ENCODE results near the gene PRRT1.

Gene PRRT1

DNA sequence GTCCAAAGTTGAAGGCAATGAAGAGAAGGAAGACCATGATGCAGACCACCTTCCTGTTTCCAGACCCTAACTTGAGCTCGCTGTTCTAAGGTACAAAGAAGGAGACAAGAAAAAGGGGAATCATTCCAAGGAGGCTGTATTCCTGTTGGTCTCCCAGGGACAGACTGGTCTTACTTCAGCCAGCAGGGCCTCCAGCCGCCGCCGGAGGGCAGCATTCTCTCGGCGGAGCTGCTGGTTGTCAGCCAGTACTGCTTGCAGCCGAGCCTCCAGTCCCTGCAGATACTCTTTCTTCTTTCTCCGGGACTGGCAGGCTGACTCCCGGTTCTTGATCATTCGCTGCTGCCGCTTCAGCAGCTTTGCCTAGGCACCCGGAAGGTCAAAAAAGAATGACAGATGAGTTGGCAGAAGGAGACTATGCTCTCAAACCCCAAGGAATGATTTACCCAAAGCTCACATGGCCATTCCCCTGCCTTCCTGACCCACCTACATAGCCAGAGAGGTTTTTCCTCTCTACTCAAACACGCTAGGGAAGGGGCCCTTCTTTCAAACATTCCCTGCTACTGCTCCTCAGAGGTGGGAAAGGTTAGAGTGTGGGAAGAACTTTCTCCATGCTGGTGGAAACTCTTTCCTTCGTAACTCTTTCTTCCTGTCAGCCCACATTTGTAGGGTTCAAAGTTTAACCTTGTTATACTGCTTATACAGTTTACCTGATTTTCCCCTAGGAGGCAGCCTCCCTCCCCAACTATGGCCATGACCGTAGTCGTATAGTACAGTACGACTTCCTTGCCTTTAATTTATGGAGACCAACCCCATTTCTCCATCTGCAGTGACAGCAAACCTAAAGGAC, 32.7 kb downstream of the PRRT1 start:
- TF ChIP-seq TAF1 (IDR thresholded peaks at IDR 0.05; ENCODE audit: borderline replicate concordance, insufficient read depth, low read length) (no peak), SIN3A (IDR thresholded peaks at IDR 0.05; ENCODE audit: borderline replicate concordance, insufficient read depth, low read length) (no peak), FOXP2 (optimal IDR thresholded peaks at IDR 0.05; ENCODE audit: borderline replicate concordance, extremely low read depth, extremely low read length, insufficient read depth) (no peak), POLR2AphosphoS5 (IDR thresholded peaks at IDR 0.05; ENCODE audit: low read depth, low read length) (no peak)
- TF ChIP-seq, protein P1, sequence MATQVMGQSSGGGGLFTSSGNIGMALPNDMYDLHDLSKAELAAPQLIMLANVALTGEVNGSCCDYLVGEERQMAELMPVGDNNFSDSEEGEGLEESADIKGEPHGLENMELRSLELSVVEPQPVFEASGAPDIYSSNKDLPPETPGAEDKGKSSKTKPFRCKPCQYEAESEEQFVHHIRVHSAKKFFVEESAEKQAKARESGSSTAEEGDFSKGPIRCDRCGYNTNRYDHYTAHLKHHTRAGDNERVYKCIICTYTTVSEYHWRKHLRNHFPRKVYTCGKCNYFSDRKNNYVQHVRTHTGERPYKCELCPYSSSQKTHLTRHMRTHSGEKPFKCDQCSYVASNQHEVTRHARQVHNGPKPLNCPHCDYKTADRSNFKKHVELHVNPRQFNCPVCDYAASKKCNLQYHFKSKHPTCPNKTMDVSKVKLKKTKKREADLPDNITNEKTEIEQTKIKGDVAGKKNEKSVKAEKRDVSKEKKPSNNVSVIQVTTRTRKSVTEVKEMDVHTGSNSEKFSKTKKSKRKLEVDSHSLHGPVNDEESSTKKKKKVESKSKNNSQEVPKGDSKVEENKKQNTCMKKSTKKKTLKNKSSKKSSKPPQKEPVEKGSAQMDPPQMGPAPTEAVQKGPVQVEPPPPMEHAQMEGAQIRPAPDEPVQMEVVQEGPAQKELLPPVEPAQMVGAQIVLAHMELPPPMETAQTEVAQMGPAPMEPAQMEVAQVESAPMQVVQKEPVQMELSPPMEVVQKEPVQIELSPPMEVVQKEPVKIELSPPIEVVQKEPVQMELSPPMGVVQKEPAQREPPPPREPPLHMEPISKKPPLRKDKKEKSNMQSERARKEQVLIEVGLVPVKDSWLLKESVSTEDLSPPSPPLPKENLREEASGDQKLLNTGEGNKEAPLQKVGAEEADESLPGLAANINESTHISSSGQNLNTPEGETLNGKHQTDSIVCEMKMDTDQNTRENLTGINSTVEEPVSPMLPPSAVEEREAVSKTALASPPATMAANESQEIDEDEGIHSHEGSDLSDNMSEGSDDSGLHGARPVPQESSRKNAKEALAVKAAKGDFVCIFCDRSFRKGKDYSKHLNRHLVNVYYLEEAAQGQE (IDR thresholded peaks at IDR 0.05; ENCODE audit: insufficient read depth in 1 of 2, low read depth in 2 of 2, low read length in 2 of 2) = no peak

DNA sequence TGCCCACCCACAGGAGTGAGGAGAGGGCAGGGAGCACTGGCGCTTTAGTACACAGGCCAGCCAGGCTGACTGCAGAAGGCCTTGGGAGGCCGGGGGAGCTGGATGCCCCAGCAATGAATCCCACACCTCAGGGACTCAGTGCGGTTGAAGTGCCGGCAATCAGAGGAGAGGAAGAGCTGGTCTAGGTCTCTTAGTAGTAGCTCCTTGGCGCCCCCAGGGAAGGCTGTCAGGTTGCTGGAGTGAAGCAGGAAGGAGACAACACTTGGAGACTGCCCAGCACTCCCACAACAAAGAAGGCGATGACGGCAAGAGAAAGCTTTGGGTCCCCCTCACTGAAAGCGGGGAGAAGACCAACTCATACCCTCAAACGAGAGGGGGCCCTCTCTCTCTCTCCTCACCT, 34.3 kb downstream of the PRRT1 start:
- TF ChIP-seq FOXP2 (optimal IDR thresholded peaks at IDR 0.05; ENCODE audit: borderline replicate concordance, extremely low read depth, extremely low read length, insufficient read depth) (no peak), TAF1 (IDR thresholded peaks at IDR 0.05; ENCODE audit: borderline replicate concordance, insufficient read depth, low read length) (no peak), POLR2AphosphoS5 (IDR thresholded peaks at IDR 0.05; ENCODE audit: low read depth, low read length) (no peak), SIN3A (IDR thresholded peaks at IDR 0.05; ENCODE audit: borderline replicate concordance, insufficient read depth, low read length) (no peak)
- TF ChIP-seq, protein P1 (IDR thresholded peaks at IDR 0.05; ENCODE audit: insufficient read depth in 1 of 2, low read depth in 2 of 2, low read length in 2 of 2) = no peak

DNA sequence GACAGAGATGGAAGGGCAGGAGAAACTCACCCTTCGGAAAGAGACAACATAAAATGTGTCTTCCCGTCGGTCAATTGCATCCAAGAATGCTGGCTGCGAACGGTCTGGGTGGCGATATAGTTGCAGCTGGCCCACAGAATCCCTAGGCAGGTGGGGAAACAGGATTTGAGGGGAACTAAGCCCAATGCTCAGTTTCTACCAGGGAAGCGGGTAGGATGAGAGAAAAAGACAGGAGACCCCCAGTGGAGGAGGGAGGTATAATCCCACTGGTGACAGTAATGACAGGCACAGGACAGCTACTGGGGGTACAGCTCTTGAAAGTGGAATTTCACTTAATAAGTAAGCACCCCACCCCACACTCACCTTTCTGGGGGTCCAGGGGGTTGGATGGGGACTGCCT, 35.1 kb downstream of the PRRT1 start:
- no peak for TF ChIP-seq TAF1 (IDR thresholded peaks at IDR 0.05; ENCODE audit: borderline replicate concordance, insufficient read depth, low read length)
- TF ChIP-seq SIN3A (IDR thresholded peaks at IDR 0.05; ENCODE audit: borderline replicate concordance, insufficient read depth, low read length) = no peak
- TF ChIP-seq FOXP2 (optimal IDR thresholded peaks at IDR 0.05; ENCODE audit: borderline replicate concordance, extremely low read depth, extremely low read length, insufficient read depth) = no peak
- TF ChIP-seq, protein P1 (IDR thresholded peaks at IDR 0.05; ENCODE audit: insufficient read depth in 1 of 2, low read depth in 2 of 2, low read length in 2 of 2) = no peak
- no peak for TF ChIP-seq POLR2AphosphoS5 (IDR thresholded peaks at IDR 0.05; ENCODE audit: low read depth, low read length)

DNA sequence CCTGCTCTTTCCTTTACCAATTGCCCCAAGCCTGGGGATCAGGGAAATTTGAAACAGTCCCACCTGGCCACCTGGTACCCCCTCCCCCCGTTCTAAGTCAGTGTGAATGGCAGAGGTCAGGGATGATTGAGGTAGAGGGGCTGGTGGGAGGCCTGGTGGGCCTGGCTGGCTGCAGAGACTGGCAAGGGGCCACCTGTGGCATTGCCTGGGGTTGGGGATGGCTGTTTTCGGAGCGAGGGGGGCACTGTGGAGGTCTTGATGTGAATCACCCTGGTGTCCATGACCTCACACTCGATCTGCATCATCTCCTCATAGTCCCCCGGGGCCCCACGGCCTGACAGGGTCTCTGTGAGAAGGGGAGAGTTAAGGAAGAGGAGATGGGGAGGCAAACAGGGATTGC, 36.1 kb downstream of the PRRT1 start:
- TF ChIP-seq TAF1 (IDR thresholded peaks at IDR 0.05; ENCODE audit: borderline replicate concordance, insufficient read depth, low read length) = no peak
- TF ChIP-seq SIN3A (IDR thresholded peaks at IDR 0.05; ENCODE audit: borderline replicate concordance, insufficient read depth, low read length) = no peak
- TF ChIP-seq, protein P1 (IDR thresholded peaks at IDR 0.05; ENCODE audit: insufficient read depth in 1 of 2, low read depth in 2 of 2, low read length in 2 of 2) = no peak
